Peyer's patch (tissue), 4 donors: Measurements from ENCODE around the gene RFPL4A. TPM values are rescaled to one million over a fixed set of nuclear protein-coding genes. Genes with fewer than 3 reads are reported as not detected.
"Not testable (repeated sequence)": the region's sequence is repeated elsewhere in the genome, so short reads cannot be mapped to it uniquely, and the experiment has no call there.

ENCODE experiments used
- DNase-seq, 3 donors: peaks; one replicate each; pipeline ENCODE4 v3.0.0-alpha.2; 2017 to 2019
- H3K27ac ChIP-seq, 4 donors: fragments of 200-600 bp; sonication (generic); one replicate each; pipeline ENCODE4 v1.5.1; 2016 to 2019
- H3K27me3 ChIP-seq, 2 donors: fragments of 200-600 bp; sonication (generic); one replicate each; pipeline ENCODE4 v1.5.1; 2019
- H3K36me3 ChIP-seq, 3 donors: fragments of 200-600 bp; sonication (generic); one replicate each; pipeline ENCODE4 v1.5.1; 2016 to 2019
- H3K4me1 ChIP-seq, 4 donors: fragments of 200-600 bp; sonication (generic); one replicate each; pipeline ENCODE4 v1.5.1; 2016 to 2019
- H3K4me3 ChIP-seq, 4 donors: fragments of 200-600 bp; sonication (generic); 1 replicate in 3 of 4; 2 replicates in 1 of 4; pipeline ENCODE4 v1.5.1; 2016 to 2019; ENCODE audit warnings: mild to moderate bottlenecking in 1 of 4
- H3K9me3 ChIP-seq, 4 donors: fragments of 200-600 bp; sonication (generic); one replicate each; pipeline ENCODE4 v1.5.1; 2016 to 2019; ENCODE audit warnings: mild to moderate bottlenecking in 1 of 4
- POLR2A ChIP-seq, 2 donors: fragments of 450-650 bp; IDR thresholded peaks; one replicate each; pipeline ENCODE4 v1.5.1; 2017; ENCODE audit warnings: antibody characterized with exemption in 2 of 2, mild to moderate bottlenecking in 2 of 2, moderate library complexity in 2 of 2
- total RNA-seq, 4 donors: library from RNA; depleted of rRNA; stranded (reverse); fragments of >200 nt; gene quantifications; one replicate each; pipeline ENCODE4 v1.1.0, GENCODE V29; 2016
- TF ChIP-seq, protein P1 (sequence below), 6 experiments: fragments of 450-650 bp in 4 of 6; fragments of 200-600 bp in 2 of 6; sonication (generic) in 1 of 6; IDR thresholded peaks; one replicate each; pipeline ENCODE4 v1.5.1; 2017 to 2019; ENCODE audit warnings: antibody characterized with exemption in 6 of 6, mild to moderate bottlenecking in 3 of 6, moderate library complexity in 1 of 6

Gene RFPL4A
- under 1 TPM in 1 of 4 donors, not detected in 3; 0.94 TPM for total RNA-seq

DNA sequence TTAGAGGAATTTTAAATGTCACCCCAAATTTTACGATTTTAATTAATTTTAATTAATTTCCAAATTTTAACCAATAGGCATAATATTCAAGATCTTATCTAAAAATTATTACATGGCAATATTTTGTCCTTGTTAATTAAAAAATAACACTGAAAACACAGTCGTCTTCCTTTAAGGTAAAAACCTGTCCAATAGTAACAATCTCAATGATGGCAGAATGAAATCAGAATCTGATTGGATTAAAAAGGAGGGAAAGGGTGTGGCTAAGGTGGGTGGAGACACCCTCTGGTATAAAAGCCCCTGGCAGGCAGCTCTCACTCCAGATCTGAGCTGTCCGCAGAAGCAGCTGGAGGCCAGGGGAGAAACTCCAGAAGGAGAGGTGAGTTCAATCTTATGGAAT is at the start of gene RFPL4A:
RFPL4A (plus strand) TSS at position 301 of the 400 bp plus-strand sequence. CDS start 2,704 bp downstream, outside the sequence.
- H3K4me3 ChIP-seq, H3K36me3 ChIP-seq, H3K9me3 ChIP-seq, H3K27ac ChIP-seq, H3K27me3 ChIP-seq, H3K4me1 ChIP-seq, DNase-seq: not testable (repeated sequence)

DNA sequence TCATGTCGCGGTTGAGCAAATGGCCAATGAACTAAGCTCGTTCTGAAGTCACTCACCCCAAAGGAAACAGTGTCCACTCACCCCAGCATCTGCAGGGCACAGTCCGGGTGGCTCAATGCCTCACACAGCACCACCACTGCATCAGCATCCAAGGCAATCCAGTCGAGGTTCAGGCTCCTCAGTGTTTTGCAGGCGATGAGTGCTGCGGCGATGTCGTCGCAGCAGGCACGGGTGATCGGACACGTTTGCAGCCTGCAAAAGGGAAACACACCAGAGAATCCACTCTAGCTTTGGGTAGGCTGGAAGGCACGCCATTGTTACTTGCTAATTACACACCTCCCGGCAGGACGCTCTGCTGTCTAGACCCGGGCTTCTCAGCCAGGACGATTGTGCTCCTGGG is 47.2 kb upstream of the RFPL4A start:
- no peak overlapping the region for H3K27ac ChIP-seq
- H3K9me3 ChIP-seq: no peaks in the 10 kb centered on the region
- H3K4me3 ChIP-seq: no peak overlapping the region
- H3K4me1 ChIP-seq: no peaks in the 10 kb centered on the region
- DNase-seq: no peak
- TF ChIP-seq POLR2A (IDR thresholded peaks at IDR 0.05): no peak
- TF ChIP-seq, protein P1, sequence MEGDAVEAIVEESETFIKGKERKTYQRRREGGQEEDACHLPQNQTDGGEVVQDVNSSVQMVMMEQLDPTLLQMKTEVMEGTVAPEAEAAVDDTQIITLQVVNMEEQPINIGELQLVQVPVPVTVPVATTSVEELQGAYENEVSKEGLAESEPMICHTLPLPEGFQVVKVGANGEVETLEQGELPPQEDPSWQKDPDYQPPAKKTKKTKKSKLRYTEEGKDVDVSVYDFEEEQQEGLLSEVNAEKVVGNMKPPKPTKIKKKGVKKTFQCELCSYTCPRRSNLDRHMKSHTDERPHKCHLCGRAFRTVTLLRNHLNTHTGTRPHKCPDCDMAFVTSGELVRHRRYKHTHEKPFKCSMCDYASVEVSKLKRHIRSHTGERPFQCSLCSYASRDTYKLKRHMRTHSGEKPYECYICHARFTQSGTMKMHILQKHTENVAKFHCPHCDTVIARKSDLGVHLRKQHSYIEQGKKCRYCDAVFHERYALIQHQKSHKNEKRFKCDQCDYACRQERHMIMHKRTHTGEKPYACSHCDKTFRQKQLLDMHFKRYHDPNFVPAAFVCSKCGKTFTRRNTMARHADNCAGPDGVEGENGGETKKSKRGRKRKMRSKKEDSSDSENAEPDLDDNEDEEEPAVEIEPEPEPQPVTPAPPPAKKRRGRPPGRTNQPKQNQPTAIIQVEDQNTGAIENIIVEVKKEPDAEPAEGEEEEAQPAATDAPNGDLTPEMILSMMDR (IDR thresholded peaks at IDR 0.05): no peak
- H3K27me3 ChIP-seq: no peaks in the 10 kb centered on the region
- no peaks in the 10 kb centered on the region for H3K36me3 ChIP-seq

DNA sequence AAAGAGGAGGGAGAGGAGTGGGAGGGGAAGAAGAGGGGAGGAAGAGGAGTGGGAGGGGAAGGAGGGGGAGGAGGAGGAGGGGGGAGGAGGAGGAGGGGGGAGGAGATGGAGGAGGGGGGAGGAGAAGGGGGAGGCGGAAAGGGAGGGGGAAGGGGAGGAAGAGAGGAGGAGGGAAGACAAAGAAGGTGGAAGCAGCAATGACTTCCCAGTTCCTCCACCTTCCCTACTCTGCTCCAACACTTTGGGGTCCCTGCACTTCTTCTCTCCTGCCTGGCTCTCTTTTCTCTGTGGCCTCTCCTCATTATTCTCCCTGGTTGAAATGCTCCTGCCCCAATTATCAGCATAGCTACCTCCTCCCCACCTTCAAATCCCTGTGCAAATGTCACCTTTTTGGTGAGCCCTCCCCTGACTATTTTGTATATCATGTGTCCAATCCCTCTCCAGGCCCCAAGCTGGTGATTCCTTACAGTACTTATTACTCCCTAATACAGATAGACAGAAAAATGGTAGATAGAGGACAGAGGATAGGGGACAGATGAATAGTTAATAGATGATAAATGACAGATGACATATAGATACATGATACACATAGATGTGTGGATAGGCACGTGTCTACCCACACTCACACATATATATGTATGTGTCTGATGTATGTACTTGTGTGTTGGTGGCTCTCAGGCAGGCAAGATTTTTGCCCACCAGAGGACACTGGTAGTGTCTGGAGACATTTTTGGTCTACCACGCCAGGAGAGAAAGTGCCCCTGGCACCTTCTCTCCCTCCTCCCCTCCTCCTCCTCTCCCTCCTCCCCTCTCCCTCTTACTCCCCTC is 45.9 kb upstream of the RFPL4A start:
- H3K9me3 ChIP-seq: no peaks in the 10 kb centered on the region
- no peak for TF ChIP-seq POLR2A (IDR thresholded peaks at IDR 0.05)
- TF ChIP-seq, protein P1 (IDR thresholded peaks at IDR 0.05): no peak
- no peak for DNase-seq
- no peaks in the 10 kb centered on the region for H3K4me1 ChIP-seq
- no peak overlapping the region for H3K27ac ChIP-seq
- H3K36me3 ChIP-seq: no peaks in the 10 kb centered on the region
- H3K27me3 ChIP-seq: no peaks in the 10 kb centered on the region
- H3K4me3 ChIP-seq: no peak overlapping the region

DNA sequence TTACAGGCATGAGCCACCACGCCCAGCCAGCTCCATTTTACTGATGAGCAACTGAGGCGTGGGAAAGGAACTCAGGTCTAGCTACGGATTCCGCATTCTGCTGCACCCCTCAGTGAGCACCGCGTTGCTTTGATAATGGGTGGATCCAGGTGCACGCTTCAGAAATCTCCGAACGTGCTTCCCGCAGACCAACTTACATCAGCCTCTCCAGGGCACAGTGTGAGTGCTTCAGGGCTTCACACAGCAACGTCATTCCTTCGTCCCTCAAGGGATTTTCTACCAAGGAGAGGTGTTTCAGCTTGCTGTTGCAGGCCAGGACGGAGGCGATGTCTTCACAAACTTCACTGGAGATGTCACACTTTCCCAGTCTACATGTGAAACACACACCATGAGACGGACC is 42.4 kb upstream of the RFPL4A start:
- Histone ChIP-seq H3K9me3 (peaks cover 0 to 10% (median under 1%) of the 10 kb centered on the region in 4 donors), H3K27ac (no peak overlapping the region), H3K4me1 (no peaks in the 10 kb centered on the region), H3K27me3 (no peaks in the 10 kb centered on the region), H3K4me3 (no peak overlapping the region), H3K36me3 (no peaks in the 10 kb centered on the region)
- no peak for TF ChIP-seq POLR2A (IDR thresholded peaks at IDR 0.05)
- TF ChIP-seq, protein P1 (IDR thresholded peaks at IDR 0.05): no peak
- DNase-seq: no peak

DNA sequence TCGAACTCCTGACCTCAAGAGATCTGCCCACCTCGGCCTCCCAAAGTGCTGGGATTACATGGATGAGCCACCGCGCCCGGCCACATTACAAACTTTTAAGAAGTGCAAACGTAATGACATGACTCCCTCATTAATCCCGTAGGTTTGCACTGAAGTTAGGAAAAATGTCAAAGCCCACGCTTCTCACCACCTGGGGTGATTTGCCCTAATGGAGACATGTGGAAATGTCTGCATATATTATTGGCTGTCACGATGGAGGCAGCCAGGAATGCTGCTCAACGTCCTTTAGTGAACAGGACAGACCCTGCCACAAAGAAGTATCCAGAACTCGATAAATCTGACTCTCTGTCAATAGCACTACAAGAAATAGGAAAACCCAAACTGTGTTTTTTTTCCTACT is 41.6 kb upstream of the RFPL4A start:
- no peaks in the 10 kb centered on the region for H3K36me3 ChIP-seq
- no peak for TF ChIP-seq POLR2A (IDR thresholded peaks at IDR 0.05)
- TF ChIP-seq, protein P1 (IDR thresholded peaks at IDR 0.05): no peak
- H3K27ac ChIP-seq: no peak overlapping the region
- H3K4me1 ChIP-seq: no peaks in the 10 kb centered on the region
- no peak for DNase-seq
- peaks cover 0 to 12% (median 2%) of the 10 kb centered on the region in 4 donors for H3K9me3 ChIP-seq
- no peaks in the 10 kb centered on the region for H3K27me3 ChIP-seq
- H3K4me3 ChIP-seq: no peak overlapping the region

DNA sequence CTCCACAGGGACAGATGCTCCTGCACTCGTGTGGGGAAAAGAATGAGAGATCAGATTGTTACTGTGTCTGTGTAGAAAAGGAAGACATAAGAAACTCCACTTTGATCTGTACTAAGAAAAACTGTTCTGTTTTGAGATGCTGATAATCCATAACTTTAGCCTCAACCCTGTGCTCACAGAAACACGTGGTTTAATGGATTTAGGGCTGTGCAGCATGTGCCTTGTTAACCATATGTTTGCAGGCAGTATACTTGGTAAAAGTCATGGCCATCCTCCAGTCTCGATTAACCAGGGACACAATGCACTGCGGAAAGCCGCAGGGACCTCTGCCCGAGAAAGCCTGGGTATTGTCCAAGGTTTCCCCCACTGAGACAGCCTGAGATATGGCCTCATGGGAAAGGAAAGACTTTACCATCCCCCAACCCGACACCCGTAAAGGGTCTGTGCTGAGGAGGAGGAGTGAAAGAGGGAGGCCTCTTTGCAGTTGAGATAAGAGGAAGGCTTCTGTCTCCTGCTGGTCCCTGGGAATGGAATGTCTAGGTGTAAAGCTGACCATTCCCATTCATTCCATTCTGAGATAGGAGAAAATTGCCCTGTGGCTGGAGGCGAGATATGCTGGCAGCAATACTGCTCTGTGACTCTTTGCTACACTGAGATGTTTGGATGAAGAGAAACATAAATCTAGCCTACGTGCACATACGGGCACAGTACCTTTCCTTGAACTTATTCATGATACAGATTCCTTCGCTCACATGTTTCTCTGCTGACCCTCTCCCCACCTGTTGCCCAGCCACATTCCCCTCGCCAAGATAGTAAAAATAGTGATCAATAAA is 40.8 kb upstream of the RFPL4A start:
- not testable (repeated sequence) for H3K36me3 ChIP-seq, H3K4me1 ChIP-seq, H3K27me3 ChIP-seq, H3K27ac ChIP-seq, H3K4me3 ChIP-seq, DNase-seq
- peaks cover 0 to 12% (median 2%) of the 10 kb centered on the region in 4 donors for H3K9me3 ChIP-seq
